ENCODE measurements around the gene CPA1.
A peak's percentile ranks its signal among the peaks of the same experiment; 100 is the strongest.

The CPA1 gene

GRCh38 chr7:130356121-130356875, 24.0 kb upstream of the CPA1 start:
- DNase-seq = no peak

DNA sequence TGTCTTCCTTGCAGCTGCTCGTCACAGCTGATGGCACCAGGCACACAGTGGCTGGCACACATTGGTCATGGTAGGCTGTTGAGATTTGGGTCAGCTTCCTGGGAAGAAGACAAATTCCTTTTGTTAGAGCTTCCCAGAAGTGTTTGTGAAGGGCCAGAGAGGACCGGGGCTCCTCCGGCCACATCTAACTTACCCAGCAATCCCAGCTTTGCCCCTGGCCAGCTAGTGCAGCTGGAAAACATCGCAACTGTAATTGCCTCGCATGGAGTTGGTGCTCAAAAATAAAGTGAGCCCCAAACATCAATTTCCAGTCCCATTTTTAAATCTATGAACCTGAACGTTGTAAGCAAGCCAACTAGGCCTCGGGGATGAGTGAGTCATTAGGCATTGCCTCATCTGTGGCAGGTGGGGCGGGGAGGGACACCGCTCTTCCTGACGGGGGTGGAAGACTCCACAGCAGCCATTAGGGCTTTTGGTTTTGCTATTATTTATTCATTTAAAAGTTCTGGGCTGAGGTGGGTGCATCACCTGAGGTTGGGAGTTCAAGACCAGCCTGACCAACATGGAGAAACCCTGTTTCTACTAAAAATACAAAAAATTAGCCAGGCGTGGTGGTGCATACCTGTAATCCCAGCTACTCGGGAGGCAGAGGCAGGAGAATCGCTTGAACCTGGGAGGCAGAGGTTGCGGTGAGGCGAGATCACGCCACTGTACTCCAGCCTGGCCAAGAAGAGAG, 23.2 kb upstream of the CPA1 start:
- no peak for DNase-seq

DNA sequence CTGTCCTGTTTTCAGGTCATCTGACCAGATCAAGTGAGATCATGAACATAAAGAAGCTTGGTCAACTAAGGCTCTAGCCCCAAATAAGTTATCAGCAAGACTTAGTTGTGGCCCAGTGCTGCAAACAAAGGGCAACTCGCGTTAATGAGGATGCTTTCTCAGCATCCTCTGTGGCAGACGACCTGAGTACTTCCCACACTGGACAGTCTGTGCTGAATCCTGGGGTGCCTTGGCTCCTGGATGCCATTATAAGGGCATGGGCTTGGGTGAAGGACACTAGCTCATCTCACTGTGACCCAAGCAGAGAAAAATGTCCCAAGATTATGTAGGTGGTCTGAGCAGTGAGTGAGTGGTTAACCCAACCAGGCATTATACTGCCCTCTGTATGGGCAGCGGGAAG, 21.8 kb upstream of the CPA1 start:
- no peak for DNase-seq

- DNase-seq = no peak
These were observed 20.9 kb upstream of the CPA1 start for GRCh38 chr7:130359276-130359857.

- DNase-seq = no peak
These were observed 19.8 kb upstream of the CPA1 start for GRCh38 chr7:130360518-130360917.

- DNase-seq = no peak
These were observed 18.6 kb upstream of the CPA1 start for GRCh38 chr7:130361681-130362080.

DNA sequence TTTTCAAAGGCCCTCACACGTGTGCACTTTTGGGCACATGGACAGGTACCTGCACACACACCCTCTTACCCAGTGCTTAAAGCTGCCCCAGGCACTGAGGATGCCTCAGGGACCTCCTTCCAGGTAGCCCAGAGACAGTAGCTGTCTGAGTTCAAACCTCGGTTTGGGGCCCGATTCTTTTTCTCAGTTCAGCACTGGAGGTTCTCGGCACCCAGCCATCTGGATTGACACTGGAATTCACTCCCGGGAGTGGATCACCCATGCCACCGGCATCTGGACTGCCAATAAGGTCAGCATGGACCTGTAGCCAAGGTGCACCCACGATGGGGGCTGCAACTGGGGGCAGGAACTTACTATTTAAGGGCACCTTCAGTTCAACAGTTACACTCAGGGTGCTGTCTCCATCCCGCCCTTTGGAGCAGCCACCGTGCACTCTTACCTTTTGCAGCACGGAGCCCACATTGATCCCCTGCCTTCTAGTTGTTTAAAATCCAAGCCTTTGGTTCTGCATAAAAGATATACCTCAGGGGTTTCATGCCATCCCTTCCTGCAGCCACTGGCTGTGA, 18.0 kb upstream of the CPA1 start:
- no peak for DNase-seq

- no peak for DNase-seq
These were observed 17.1 kb upstream of the CPA1 start for GRCh38 chr7:130363026-130363847.

DNA sequence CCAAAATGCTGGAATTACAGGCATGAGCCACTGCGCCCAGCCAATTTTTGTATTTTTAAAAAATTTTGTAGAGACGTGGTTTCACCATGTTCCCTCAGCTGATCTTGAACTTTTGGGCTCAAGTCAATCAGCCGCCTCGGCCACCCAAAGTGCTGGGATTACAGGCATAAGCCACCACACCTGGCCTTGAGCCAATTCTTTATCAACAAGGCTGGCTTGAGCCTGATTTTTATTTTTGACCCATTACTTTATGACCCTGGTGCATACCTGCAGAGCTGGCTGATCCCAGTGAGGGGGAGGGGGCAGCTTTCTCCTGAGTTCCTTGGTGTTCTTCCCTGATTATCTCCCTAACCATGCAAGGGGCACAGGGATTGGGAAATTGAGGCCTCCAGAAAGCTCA, 15.8 kb upstream of the CPA1 start:
- no peak for DNase-seq

DNA sequence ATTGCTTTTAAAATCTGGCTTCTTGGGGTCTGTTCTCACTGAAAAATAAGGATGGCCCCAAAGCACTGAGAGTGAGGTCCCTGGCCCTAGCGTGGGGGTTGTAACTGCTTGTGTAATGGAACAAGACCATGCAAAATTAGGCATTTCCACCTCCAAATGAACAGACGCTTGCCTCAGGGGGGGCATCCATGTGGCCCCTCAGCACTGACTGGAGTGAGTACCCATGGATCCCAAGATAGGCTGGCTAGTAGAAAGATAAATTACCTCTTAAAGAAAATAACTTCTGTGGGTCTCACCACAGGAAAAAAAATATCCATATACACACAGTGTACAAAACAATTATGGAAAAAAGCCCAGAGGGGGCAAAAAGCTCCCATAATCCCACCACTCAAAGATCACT, 15.2 kb upstream of the CPA1 start:
- DNase-seq = no peak

DNA sequence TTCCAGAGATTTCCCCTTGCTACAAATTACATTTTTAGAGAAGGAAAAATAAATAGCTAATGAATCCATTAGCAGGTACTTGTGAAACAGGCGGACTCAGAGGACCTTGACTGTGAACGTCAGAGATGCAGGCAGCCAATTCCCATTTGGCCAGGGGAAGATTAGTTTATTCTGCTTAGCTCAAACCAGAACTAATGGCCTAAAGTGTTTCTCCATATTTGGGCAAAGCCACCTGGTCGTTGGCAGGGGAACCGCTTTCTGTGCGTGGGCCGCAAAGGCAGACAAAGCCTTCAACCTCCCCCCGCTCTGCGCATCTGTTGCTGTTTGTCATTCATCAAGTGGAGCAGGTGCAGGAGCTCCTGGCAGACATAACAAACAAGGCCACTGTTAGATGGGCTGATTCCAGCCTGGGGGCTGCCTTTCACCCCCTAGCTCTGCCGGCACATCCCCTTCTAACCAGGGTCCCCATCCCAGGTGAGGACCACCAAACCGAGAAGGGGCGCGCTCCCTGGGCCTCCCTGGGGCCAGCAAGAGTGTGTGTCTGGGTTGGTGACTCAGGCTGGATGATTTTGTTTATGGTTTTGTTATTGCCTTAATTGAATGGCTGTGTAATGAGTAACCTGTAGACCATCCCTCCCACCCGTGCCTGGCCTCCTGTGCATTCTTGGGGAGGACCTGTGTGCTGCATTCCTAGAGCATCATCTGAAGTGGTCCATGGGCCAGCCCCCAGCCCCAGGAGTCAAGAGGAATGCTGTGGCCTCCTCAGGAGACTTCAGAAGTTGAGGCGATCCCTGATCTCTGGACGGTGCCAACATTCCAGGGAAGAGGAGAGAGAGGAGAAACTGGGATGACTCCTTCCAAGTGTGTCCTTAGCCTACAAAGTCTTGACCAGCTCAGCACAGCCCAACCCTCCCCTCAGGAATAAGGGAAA, 14.5 kb upstream of the CPA1 start:
- DNase-seq = no peak

GRCh38 chr7:130366564-130366963, 13.7 kb upstream of the CPA1 start:
- DNase-seq = no peak

DNA sequence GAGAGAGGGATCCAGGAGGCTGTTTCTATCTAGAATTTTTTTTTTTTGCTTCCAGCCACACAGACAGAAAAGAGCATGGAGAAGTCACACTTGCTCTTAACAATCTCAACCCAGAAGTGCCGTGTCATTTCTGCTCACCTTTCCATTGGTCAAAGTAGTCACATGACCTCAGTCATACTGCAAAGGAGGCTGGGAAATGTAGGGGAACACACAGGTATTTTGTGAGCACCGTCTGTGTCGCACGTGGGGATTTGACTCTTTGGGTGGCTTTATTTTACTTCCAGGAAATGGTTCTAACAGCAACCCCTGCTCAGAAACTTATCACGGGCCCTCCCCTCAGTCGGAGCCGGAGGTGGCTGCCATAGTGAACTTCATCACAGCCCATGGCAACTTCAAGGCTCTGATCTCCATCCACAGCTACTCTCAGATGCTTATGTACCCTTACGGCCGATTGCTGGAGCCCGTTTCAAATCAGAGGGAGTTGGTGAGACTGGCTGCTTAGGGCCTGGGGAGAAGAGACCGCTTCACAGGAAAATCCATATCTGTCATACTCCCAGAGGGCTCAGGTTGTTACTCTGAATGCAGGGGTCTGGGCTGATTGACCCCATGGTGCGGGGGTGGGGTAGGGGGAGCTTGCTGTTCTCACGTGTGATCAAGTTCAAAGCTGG, 13.1 kb upstream of the CPA1 start:
- DNase-seq = no peak

DNA sequence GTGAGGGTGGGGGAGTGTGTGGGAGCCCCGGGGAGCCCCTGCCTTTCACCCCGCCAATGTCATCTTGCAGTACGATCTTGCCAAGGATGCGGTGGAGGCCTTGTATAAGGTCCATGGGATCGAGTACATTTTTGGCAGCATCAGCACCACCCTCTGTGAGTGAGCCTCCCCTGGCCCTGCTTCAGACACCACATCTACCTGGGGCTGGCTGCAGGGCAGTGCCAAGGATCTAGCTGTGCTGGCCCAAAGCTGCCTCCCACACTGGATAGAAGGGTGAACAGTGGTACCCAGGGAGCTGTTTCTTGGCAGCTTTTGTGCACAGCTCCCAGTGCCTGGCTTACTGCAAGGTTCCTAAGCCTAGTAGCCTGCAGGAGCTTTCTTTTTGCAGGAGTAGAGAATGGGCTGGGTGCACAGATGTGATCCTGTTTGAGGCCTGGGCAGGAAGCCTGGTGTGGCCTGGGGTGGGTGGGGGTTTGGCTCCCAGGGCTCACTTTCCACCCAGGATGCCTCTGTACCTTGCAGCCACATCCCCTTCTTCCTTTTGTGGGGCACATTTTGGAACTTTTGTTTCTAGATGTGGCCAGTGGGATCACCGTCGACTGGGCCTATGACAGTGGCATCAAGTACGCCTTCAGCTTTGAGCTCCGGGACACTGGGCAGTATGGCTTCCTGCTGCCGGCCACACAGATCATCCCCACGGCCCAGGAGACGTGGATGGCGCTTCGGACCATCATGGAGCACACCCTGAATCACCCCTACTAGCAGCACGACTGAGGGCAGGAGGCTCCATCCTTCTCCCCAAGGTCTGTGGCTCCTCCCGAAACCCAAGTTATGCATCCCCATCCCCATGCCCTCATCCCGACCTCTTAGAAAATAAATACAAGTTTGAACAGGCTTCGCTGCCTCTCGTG, 12.2 kb upstream of the CPA1 start:
- no peak for DNase-seq

DNA sequence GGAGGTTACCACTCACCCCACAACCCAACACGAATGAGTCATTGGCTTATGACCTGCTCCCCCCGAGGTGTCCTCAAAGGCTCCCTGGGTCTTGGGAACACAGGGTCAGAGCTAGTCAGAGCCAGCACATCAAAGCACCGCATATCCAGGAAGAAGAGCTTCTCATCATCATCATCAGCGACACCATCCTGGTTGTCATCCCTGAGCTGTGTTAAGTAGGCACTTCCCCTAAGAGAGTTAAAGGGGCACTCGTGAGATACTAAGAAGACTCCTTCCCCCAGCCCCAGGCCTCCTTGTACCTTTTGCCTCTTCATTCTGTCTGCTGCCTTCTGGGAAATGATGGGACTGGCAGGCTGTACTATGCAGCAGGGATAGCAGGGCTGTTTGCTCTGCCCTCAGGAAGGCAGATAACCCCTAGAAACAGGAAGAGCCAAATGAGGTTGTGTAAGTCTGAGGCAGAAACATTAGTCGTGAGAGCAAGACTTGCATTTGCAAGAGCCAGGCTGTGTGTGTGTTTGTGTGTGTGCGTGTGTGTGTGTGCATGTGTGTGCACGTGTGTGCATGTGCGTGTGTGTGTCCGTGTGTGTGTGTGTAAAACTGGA, 11.1 kb upstream of the CPA1 start:
- peak; percentile 79 for DNase-seq

DNA sequence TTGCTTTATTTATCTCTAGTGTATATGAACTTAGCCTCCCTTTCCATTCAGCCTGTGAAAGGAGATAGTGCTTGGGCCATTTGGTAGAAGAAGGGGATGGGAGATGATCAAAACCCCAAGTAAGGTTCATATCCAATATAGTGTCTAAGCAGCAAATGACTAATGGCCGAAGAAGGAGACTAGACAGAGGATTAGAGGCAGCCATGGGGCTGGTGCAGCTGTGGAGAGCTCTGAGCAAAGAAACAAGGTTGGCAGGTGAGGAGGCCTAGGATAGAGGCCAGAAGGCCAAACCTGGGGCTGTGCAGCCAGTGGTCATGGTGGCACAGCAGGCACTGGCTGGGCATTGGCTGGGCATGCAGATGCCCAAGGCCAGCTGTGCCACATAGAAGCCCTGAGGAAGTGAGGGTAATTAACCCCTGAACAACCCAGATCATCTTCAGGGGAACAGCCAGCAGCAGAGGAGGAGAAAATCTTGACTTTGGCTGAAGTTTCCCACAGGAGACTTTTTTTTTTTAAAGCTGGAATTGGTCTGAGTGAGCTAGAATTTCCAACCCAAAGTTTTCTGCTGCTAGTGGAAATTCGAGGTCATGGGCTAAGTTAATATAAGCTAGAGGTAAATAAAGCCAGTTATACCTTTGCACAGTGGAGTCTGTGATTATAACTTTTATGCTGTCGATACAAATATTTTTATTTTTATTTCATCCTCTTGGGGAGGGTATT, 10.3 kb upstream of the CPA1 start:
- DNase-seq = no peak

GRCh38 chr7:130371046-130371445, 9.2 kb upstream of the CPA1 start:
- DNase-seq = no peak

DNA sequence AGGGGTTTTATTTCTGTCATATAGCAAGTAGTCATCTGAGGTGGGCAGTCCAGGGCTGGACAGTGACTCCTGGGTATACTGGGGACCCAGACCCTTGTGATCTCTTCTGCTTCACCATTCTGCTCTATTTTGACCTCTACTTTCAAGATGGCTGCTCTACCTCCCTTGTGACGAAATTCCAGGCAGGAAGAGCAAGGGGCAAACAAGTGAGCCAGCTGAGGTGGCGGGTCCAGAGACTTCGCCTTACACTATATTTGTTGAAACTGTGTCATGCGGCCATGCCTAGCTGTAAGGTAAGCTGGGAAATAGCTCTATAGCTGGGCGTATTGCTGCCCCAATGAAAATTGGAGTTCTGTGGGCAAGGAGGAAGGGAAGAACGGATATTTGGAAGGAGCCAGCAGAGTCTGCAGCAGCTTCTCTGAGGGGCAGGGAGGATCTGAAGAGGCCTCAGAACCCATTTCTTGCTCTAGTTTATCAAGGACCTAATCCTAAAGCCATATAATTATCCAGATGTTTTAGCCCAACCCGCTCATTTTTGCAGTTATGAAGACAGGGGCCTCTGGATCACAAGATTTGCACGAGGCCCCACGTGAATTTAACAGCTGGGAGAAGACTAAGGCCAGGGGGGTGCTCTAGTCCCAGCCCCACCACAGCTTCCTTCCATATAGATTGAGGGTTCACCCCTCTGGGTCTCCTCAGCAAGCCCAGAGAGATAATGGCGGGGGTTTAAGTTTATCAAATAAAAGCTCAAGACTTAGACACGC, 7.7 kb upstream of the CPA1 start:
- no peak for DNase-seq
